B cell (primary cell): ENCODE measurements around the gene DNAJB8. TPM values are rescaled to one million over a fixed set of nuclear protein-coding genes. Genes with fewer than 3 reads are reported as not detected.
A peak's percentile ranks its signal among the peaks of the same experiment; 100 is the strongest.

Experiments used
- ATAC-seq: fragments of 200-7000 bp; cut with Tn5 transposase; one replicate; pipeline ENCODE4 v1.10.0; 2021; ENCODE audit warnings: low read depth, mild to moderate bottlenecking, moderate number of reproducible peaks, moderate library complexity
- CTCF ChIA-PET: fragments of 350-600 bp; sonication (Branson Sonifier 250); formaldehyde crosslinking; loops from one replicate; lab custom pipeline; 2021; ENCODE audit warnings: antibody characterized with exemption, inconsistent platforms; lab: Charles Lee
- POLR2A ChIA-PET: fragments of 350-600 bp; sonication (Branson Sonifier 250); formaldehyde crosslinking; loops from one replicate; lab custom pipeline; 2021; ENCODE audit warnings: antibody characterized with exemption; lab: Charles Lee
- DNase-seq: peaks from one replicate; pipeline ENCODE4 v3.0.0; 2013
- H2AFZ ChIP-seq: 2 replicates; pipeline ENCODE4 v1.6.1; 2012; ENCODE audit warnings: mild to moderate bottlenecking, low read depth, low read length; ENCODE audit not compliant: insufficient read depth, poor library complexity, severe bottlenecking
- H3K27ac ChIP-seq, 2 donors: 1 replicate in 1 of 2; 2 replicates in 1 of 2; pipeline ENCODE4 v1.5.1; 2012 to 2013; ENCODE audit warnings: low read length in 2 of 2, mild to moderate bottlenecking in 2 of 2, moderate library complexity in 1 of 2
- H3K27me3 ChIP-seq, 4 experiments: fragments of 200-600 bp in 1 of 4; sonication (generic) in 1 of 4; replicated peaks in 1 of 4; 1 replicate in 2 of 4; 2 replicates in 2 of 4; pipeline versions ENCODE4 v1.6.1 to v1.7.0; 2013 to 2016; ENCODE audit warnings: low read length in 3 of 4, mild to moderate bottlenecking in 2 of 4, mixed read lengths in 1 of 4, moderate library complexity in 1 of 4; ENCODE audit not compliant: insufficient read depth in 4 of 4, control insufficient read depth in 3 of 4; ENCODE audit errors: control extremely low read depth in 1 of 4
- H3K36me3 ChIP-seq, 2 experiments: replicated peaks in 1 of 2; 1 replicate in 1 of 2; 2 replicates in 1 of 2; pipeline versions ENCODE4 v1.6.1 to v1.7.1; 2013; ENCODE audit warnings: low read length in 1 of 2; ENCODE audit not compliant: insufficient read depth in 2 of 2, control insufficient read depth in 1 of 2; ENCODE audit errors: control extremely low read depth in 1 of 2, extremely low read depth in 1 of 2
- H3K4me1 ChIP-seq, 2 donors: fragments of 200-600 bp in 1 of 2; sonication (generic) in 1 of 2; 1 replicate in 1 of 2; 2 replicates in 1 of 2; pipeline versions ENCODE4 v1.5.1 to v1.6.1; 2013 to 2017; ENCODE audit warnings: low read length in 2 of 2; ENCODE audit not compliant: control insufficient read depth in 2 of 2, insufficient read depth in 2 of 2
- H3K4me2 ChIP-seq: replicated peaks from 2 replicates; pipeline ENCODE3; 2012; ENCODE audit warnings: mild to moderate bottlenecking, low read depth, low read length; ENCODE audit not compliant: poor library complexity, severe bottlenecking
- H3K4me3 ChIP-seq, 5 experiments: fragments of 200-600 bp in 1 of 5; sonication (generic) in 1 of 5; 1 replicate in 3 of 5; 2 replicates in 2 of 5; pipeline versions ENCODE4 v1.5.1 to v1.7.0; 2011 to 2016; ENCODE audit warnings: low read length in 4 of 5, mild to moderate bottlenecking in 4 of 5, low read depth in 2 of 5, control low read depth in 1 of 5, moderate library complexity in 1 of 5; ENCODE audit not compliant: insufficient read depth in 1 of 5; ENCODE audit errors: control extremely low read depth in 1 of 5, extremely low read depth in 1 of 5
- H3K79me2 ChIP-seq: fragments of 200-600 bp; sonication (generic); one replicate; pipeline ENCODE4 v1.6.0; 2016; ENCODE audit warnings: low read length; ENCODE audit not compliant: control insufficient read depth, insufficient read depth
- H3K9ac ChIP-seq: fragments of 200-600 bp; sonication (generic); 2 replicates; pipeline ENCODE4 v1.6.1; 2017; ENCODE audit warnings: mild to moderate bottlenecking, low read length, moderate library complexity
- H3K9me3 ChIP-seq, 3 donors: one replicate each; pipeline versions ENCODE4 v1.6.1 to v1.7.1; 2013; ENCODE audit warnings: low read length in 2 of 3; ENCODE audit not compliant: control insufficient read depth in 2 of 3, insufficient read depth in 1 of 3; ENCODE audit errors: control extremely low read depth in 1 of 3
- H4K20me1 ChIP-seq: 2 replicates; pipeline ENCODE4 v1.6.0; 2012; ENCODE audit warnings: mild to moderate bottlenecking, low read length; ENCODE audit not compliant: insufficient read depth, control insufficient read depth, poor library complexity, severe bottlenecking
- H3K27ac Mint-ChIP-seq: one replicate; pipeline ENCODE4 v1.8.0; 2021; ENCODE audit warnings: mixed read lengths
- H3K27me3 Mint-ChIP-seq: one replicate; pipeline ENCODE4 v1.8.0; 2021; ENCODE audit warnings: mixed read lengths
- H3K4me1 Mint-ChIP-seq: one replicate; pipeline ENCODE4 v1.8.0; 2021; ENCODE audit warnings: mixed read lengths
- H3K4me3 Mint-ChIP-seq: one replicate; pipeline ENCODE4 v1.8.0; 2021; ENCODE audit warnings: mixed read lengths
- H3K9me3 Mint-ChIP-seq: one replicate; pipeline ENCODE4 v1.8.0; 2022; ENCODE audit warnings: mixed read lengths; ENCODE audit not compliant: insufficient read depth
- CTCF ChIP-seq: fragments of 200-600 bp; IDR thresholded peaks from one replicate; pipeline ENCODE4 v1.8.0; 2022; ENCODE audit warnings: antibody characterized with exemption, mild to moderate bottlenecking
- EZH2 ChIP-seq: IDR thresholded peaks from 2 replicates; pipeline ENCODE4 v1.6.1; 2012; ENCODE audit warnings: borderline replicate concordance, low read depth, mild to moderate bottlenecking, moderate library complexity, low read length; ENCODE audit not compliant: insufficient read depth, poor library complexity, severe bottlenecking
- WGBS: methylation state at CpG from one replicate; pipeline ENCODE4 v1.1.5; 2013; ENCODE audit warnings: missing lambda C conversion rate; ENCODE audit not compliant: insufficient coverage; 5-methylcytosine and 5-hydroxymethylcytosine counted together
- intact Hi-C: fragments of 100-400 bp; cut with micrococcal nuclease; formaldehyde crosslinking; loops from one replicate; pipeline ENCODE4 v1.10.0; 2022
- polyA plus RNA-seq: library from polyadenylated mRNA; depleted of rRNA; stranded (reverse); fragments of >200 nt; gene quantifications from 2 replicates; pipeline ENCODE4 v1.2.3, GENCODE V29; 2012
- total RNA-seq, 2 donors: library from RNA; stranded (reverse); fragments of 120-200 nt in 1 of 2; gene quantifications; 1 replicate in 1 of 2; 2 replicates in 1 of 2; pipeline versions ENCODE4 v1.2.3 to v1.2.4, GENCODE V29; 2013 to 2022

DNAJB8 gene
- total and polyA plus RNA-seq, 2 donors (not counting 1 experiment from before 2014, with no cell fraction given), result not detected

- peak overlapping the region; percentile 73 for H3K4me3 Mint-ChIP-seq
- Histone ChIP-seq H3K27me3 (peaks cover 0 to 84% (median 31%) of the 10 kb centered on the region in 4 experiments), H3K79me2 (no peaks in the 10 kb centered on the region), H3K4me1 (peaks cover 38% of the 10 kb centered on the region in 2 donors), H2AFZ (peak overlapping the region; percentile 5), H3K4me2 (peak overlapping the region; percentile 42), H3K9me3 (peaks cover 0 to 15% (median 0%) of the 10 kb centered on the region in 3 donors), H3K36me3 (no peaks in the 10 kb centered on the region), H3K4me3 (no peak overlapping the region), H4K20me1 (no peaks in the 10 kb centered on the region), H3K9ac (no peak overlapping the region), H3K27ac (no peak overlapping the region)
- H3K27me3 Mint-ChIP-seq, result peaks cover 48% of the 10 kb centered on the region
- POLR2A ChIA-PET, result no interaction called here
- TF ChIP-seq EZH2, result no peak
- TF ChIP-seq CTCF, result no peak
- CTCF ChIA-PET, result no interaction called here
- no peak overlapping the region for H3K27ac Mint-ChIP-seq
- DNase-seq, result peak; percentile 18
- H3K9me3 Mint-ChIP-seq, result no peaks in the 10 kb centered on the region
- H3K4me1 Mint-ChIP-seq, result peaks cover 35% of the 10 kb centered on the region
- 10% methylated on average over 19 of the region's 26 CpGs for WGBS
- ATAC-seq, result no peak
- intact Hi-C loops, result no loop called here
Measured at GRCh38 chr3:128483657-128484403, 17.1 kb upstream of the DNAJB8 start.
